ENCODE measurements around the gene CLSTN2.

DNA sequence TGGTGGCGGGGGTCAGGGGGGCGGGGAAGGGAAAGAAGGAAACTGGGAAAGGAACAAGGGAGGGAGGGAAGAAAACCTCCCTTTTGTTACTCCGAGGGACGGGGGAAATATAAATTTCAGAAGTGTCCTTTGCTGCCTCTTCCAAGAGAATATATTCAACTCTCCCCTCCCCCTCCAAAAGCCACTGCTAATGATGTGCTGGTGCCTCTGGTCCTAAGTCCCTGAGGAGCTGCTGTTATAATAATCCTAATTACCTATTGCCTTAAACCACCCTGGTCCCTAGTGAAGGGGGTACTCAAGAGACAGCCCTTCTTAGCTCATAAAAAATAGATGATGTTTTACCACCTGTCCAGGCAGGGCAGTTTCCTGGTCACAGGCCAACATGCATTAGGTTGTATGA, 624.6 kb downstream of the CLSTN2 start:
- TF ChIP-seq, protein P1, sequence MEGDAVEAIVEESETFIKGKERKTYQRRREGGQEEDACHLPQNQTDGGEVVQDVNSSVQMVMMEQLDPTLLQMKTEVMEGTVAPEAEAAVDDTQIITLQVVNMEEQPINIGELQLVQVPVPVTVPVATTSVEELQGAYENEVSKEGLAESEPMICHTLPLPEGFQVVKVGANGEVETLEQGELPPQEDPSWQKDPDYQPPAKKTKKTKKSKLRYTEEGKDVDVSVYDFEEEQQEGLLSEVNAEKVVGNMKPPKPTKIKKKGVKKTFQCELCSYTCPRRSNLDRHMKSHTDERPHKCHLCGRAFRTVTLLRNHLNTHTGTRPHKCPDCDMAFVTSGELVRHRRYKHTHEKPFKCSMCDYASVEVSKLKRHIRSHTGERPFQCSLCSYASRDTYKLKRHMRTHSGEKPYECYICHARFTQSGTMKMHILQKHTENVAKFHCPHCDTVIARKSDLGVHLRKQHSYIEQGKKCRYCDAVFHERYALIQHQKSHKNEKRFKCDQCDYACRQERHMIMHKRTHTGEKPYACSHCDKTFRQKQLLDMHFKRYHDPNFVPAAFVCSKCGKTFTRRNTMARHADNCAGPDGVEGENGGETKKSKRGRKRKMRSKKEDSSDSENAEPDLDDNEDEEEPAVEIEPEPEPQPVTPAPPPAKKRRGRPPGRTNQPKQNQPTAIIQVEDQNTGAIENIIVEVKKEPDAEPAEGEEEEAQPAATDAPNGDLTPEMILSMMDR (IDR thresholded peaks at IDR 0.05; ENCODE audit: low read length): no peak
- no peak for TF ChIP-seq EZH2phosphoT487 (IDR thresholded peaks at IDR 0.05; ENCODE audit: low read length)
- no peak for TF ChIP-seq EZH2 (optimal IDR thresholded peaks at IDR 0.05; ENCODE audit: low read depth, low read length)

All from MM.1S (cell line).